K562 (cell line): Measurements from ENCODE around the gene DAW1. TPM values are rescaled to one million over a fixed set of nuclear protein-coding genes. Genes with fewer than 3 reads are reported as not detected.

ENCODE experiments used
- ATAC-seq: fragments of 200-7000 bp; cut with Tn5 transposase; 3 replicates; pipeline ENCODE4 v1.9.1; 2020; ENCODE audit warnings: moderate library complexity
- BruUV-seq: library from RNA; stranded (reverse); fragments of 400-500 nt; replicated peaks from 2 replicates; lab custom pipeline; 2021; lab: Mats Ljungman, UMichigan
- CTCF ChIA-PET: fragments of 300-600 bp; formaldehyde crosslinking; extraction: SDS; loops from one replicate; lab custom pipeline; 2021; ENCODE audit warnings: low intra/inter-chr PET ratio; lab: Yijun Ruan, JAX
- POLR2A ChIA-PET: fragments of 300-600, 350-650 bp; sonication (Branson Sonifier 250); formaldehyde crosslinking; extraction: SDS; loops from one replicate; lab custom pipeline; 2021; ENCODE audit warnings: antibody characterized with exemption, inconsistent platforms; lab: Yijun Ruan, JAX
- DNase-seq, 4 experiments: peaks; one replicate each; pipeline versions ENCODE4 v3.0.0 to v3.0.0-alpha.2; 2011 to 2018; ENCODE audit warnings: low spot score in 3 of 4, mixed read lengths in 3 of 4; ENCODE audit errors: extremely low read depth in 1 of 4
- FAIRE-seq: peaks from 2 replicates; lab custom pipeline; 2011; peaks lifted over from hg19 to GRCh38; lab: Jason Lieb, UNC
- H2AFZ ChIP-seq: 2 replicates; pipeline ENCODE4 v1.6.0; 2011; ENCODE audit warnings: low read depth, low read length, control low read depth, inconsistent platforms
- H3K27ac ChIP-seq: fragments of 200-600 bp; 3 replicates; pipeline ENCODE4 v1.8.0; 2011; ENCODE audit warnings: low read depth, mild to moderate bottlenecking, control low read depth, inconsistent platforms, low read length, moderate library complexity, mixed read lengths; ENCODE audit errors: extremely low read depth
- H3K27me3 ChIP-seq, 2 experiments: fragments of 300-600 bp in 1 of 2; 2 replicates in 1 of 2; 3 replicates in 1 of 2; pipeline versions ENCODE4 v1.6.0 to v1.8.0; 2011; ENCODE audit warnings: inconsistent platforms in 2 of 2, low read length in 2 of 2, mild to moderate bottlenecking in 1 of 2, mixed read lengths in 1 of 2, moderate library complexity in 1 of 2; ENCODE audit not compliant: control insufficient read depth in 2 of 2, insufficient read depth in 2 of 2
- H3K36me3 ChIP-seq: fragments of 300-600 bp; 3 replicates; pipeline ENCODE4 v1.8.0; 2011; ENCODE audit warnings: mild to moderate bottlenecking, low read length, inconsistent platforms; ENCODE audit not compliant: control insufficient read depth, insufficient read depth
- H3K4me1 ChIP-seq, 2 experiments: fragments of 200-600 bp in 1 of 2; replicated peaks in 1 of 2; 2 replicates in 1 of 2; 3 replicates in 1 of 2; pipeline versions ENCODE4 v1.5.1 to v1.8.0; 2011; ENCODE audit warnings: inconsistent platforms in 2 of 2, low read length in 2 of 2, mild to moderate bottlenecking in 1 of 2, mixed read lengths in 1 of 2, moderate library complexity in 1 of 2; ENCODE audit not compliant: control insufficient read depth in 2 of 2, insufficient read depth in 2 of 2
- H3K4me2 ChIP-seq: 2 replicates; pipeline ENCODE4 v1.6.1; 2011; ENCODE audit warnings: low read length, control low read depth, inconsistent platforms, mixed read lengths; ENCODE audit not compliant: insufficient read depth
- H3K4me3 ChIP-seq: fragments of 200-600 bp; sonication (generic), shearing (Covaris generic); 2 replicates; pipeline ENCODE4 v1.5.1; 2016; ENCODE audit warnings: control low read depth, inconsistent platforms
- H3K79me2 ChIP-seq: fragments of 200-600 bp; 3 replicates; pipeline ENCODE4 v1.8.0; 2011; ENCODE audit warnings: low read length, inconsistent platforms; ENCODE audit not compliant: control insufficient read depth, insufficient read depth
- H3K9ac ChIP-seq, 2 experiments: 2 replicates each; pipeline versions ENCODE4 v1.6.0 to v1.6.1; 2011; ENCODE audit warnings: low read depth in 2 of 2, low read length in 2 of 2, control low read depth in 1 of 2, inconsistent platforms in 1 of 2, mild to moderate bottlenecking in 1 of 2, mixed read lengths in 1 of 2; ENCODE audit not compliant: insufficient read depth in 1 of 2
- H3K9me1 ChIP-seq: one replicate; pipeline ENCODE4 v1.6.0; 2011; ENCODE audit warnings: inconsistent platforms, mild to moderate bottlenecking, low read length, moderate library complexity; ENCODE audit not compliant: control insufficient read depth, insufficient read depth
- H3K9me3 ChIP-seq: replicated peaks from 2 replicates; pipeline ENCODE4 v1.5.1; 2011; ENCODE audit warnings: low read depth, low read length, inconsistent platforms; ENCODE audit not compliant: control insufficient read depth, insufficient read depth
- H4K20me1 ChIP-seq: replicated peaks from 2 replicates; pipeline ENCODE4 v1.6.1; 2011; ENCODE audit warnings: low read length, inconsistent platforms, mixed read lengths; ENCODE audit not compliant: control insufficient read depth, insufficient read depth
- BRF1 ChIP-seq: IDR thresholded peaks from 3 replicates; pipeline ENCODE4 v1.6.1; 2011; ENCODE audit warnings: borderline replicate concordance, mild to moderate bottlenecking; ENCODE audit not compliant: insufficient read length; ENCODE audit errors: extremely low read depth
- HSF4 ChIP-seq: fragments of 250-450 bp; sonication (Bioruptor Pico); IDR thresholded peaks from 2 replicates; pipeline ENCODE4 v2.1.2; 2022; ENCODE audit warnings: mild to moderate bottlenecking, moderate library complexity, borderline replicate concordance
- RBM14 ChIP-seq: fragments of 200-400 bp; formaldehyde crosslinking; IDR thresholded peaks from 2 replicates; pipeline ENCODE4 v1.6.1; 2018; ENCODE audit warnings: low read depth, mild to moderate bottlenecking, low read length, moderate library complexity, borderline replicate concordance; ENCODE audit not compliant: insufficient read depth
- ZNF143 ChIP-seq: sonication (generic); formaldehyde crosslinking; IDR thresholded peaks from 2 replicates; pipeline ENCODE4 v1.9.0; 2022; ENCODE audit warnings: mild to moderate bottlenecking, missing genetic modification reagents
- ZNF584 ChIP-seq: fragments of 200-800 bp; sonication (Bioruptor generic); IDR thresholded peaks from 2 replicates; pipeline ENCODE4 v1.6.1; 2016; ENCODE audit warnings: low read depth, mild to moderate bottlenecking, missing genetic modification characterization, missing compliant biosample characterization
- ZNF75A ChIP-seq: fragments of 450-650 bp; formaldehyde crosslinking; IDR thresholded peaks from 2 replicates; pipeline ENCODE4 v1.4.0; 2020; ENCODE audit warnings: mild to moderate bottlenecking
- ZNF764 ChIP-seq: fragments of 250-450 bp; sonication (Bioruptor Pico); IDR thresholded peaks from 2 replicates; pipeline ENCODE4 v1.4.0; 2020; ENCODE audit warnings: low read depth, mild to moderate bottlenecking, moderate library complexity
- WGBS: fragments of 100-300 bp; shearing (Covaris generic); methylation state at CpG from one replicate; pipeline ENCODE4 v1.1.6; 2016; ENCODE audit warnings: low coverage, mixed read lengths; ENCODE audit not compliant: insufficient coverage; ENCODE audit errors: missing lambda C conversion rate; 5-methylcytosine and 5-hydroxymethylcytosine counted together
- in situ Hi-C: fragments of 300-500 bp; cut with MboI; formaldehyde crosslinking; loops from 4 replicates; pipeline ENCODE4 v1.15.0; 2018; ENCODE audit warnings: inconsistent platforms, mixed read lengths
- intact Hi-C: fragments of 100-400 bp; cut with micrococcal nuclease; formaldehyde crosslinking; loops from 2 replicates; pipeline ENCODE4 v1.14.2; 2022
- polyA plus RNA-seq, 8 experiments: library from polyadenylated mRNA; depleted of rRNA in 4 of 8; stranded (reverse) in 5 of 8; unstranded in 3 of 8; fragments of >200 nt; fragmentation: Nextera tagmentation in 2 of 8; fragmentation: Illumina TruSeq in 1 of 8; extraction: Ambion mirVana in 2 of 8; extraction: Trizol in 1 of 8; gene quantifications; 2 replicates each; pipeline versions ENCODE4 v1.2.1 to v1.2.3, GENCODE V29; 2011 to 2014; ENCODE audit warnings: inconsistent platforms in 1 of 8, missing spikeins in 1 of 8
- total RNA-seq, 7 experiments: library from RNA; depleted of rRNA in 6 of 7; stranded (reverse); fragments of >200 nt in 6 of 7; fragmentation: Illumina TruSeq in 2 of 7; extraction: Trizol in 2 of 7; gene quantifications; 2 replicates each; pipeline versions ENCODE4 v1.2.1 to v1.2.3, GENCODE V29; 2011 to 2021; ENCODE audit warnings: low replicate concordance in 1 of 7
- TF ChIP-seq, protein P1 (sequence below): fragments of 450-650 bp; IDR thresholded peaks from 2 replicates; pipeline ENCODE4 v1.6.1; 2016; ENCODE audit warnings: missing biosample characterization, missing genetic modification characterization
- TF ChIP-seq, protein P2 (sequence below): fragments of 250-450 bp; sonication (Bioruptor Pico); IDR thresholded peaks from 2 replicates; pipeline ENCODE4 v1.9.0; 2021; ENCODE audit warnings: mild to moderate bottlenecking, inconsistent platforms

DAW1 gene
- total and polyA plus RNA-seq, 9 of the 15 experiments (the other 6 are each of a cell fraction or from before 2014, with no cell fraction given): not detected

DNA sequence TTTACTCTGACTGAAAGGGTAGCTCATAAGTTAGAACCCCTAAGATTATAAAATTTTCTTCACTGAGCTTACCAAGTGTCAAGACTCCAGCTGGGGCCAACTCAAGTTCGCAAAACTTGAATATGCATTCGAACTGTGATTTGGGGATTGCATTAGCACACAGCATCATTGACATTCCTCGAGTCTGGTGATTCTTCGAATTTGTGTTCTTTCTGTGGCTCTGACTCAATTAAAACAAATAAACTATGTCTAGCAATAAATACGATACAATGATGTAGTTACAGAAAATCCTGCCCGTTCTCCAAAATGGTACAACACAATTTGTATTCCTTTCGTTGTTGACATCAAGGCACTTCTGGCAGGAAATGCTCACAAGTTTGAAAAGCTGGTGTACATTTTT is 46.7 kb upstream of the DAW1 start:
- Histone ChIP-seq H3K9me1 (no peaks in the 10 kb centered on the region), H3K27me3 (no peaks in the 10 kb centered on the region), H3K4me1 (no peaks in the 10 kb centered on the region), H3K4me2 (no peak overlapping the region), H3K9ac (no peak overlapping the region), H3K4me3 (no peak overlapping the region), H3K36me3 (no peaks in the 10 kb centered on the region), H4K20me1 (no peaks in the 10 kb centered on the region), H3K9me3 (no peaks in the 10 kb centered on the region), H2AFZ (no peak overlapping the region), H3K27ac (no peak overlapping the region), H3K79me2 (no peaks in the 10 kb centered on the region)
- intact Hi-C loops (no loop called here), in situ Hi-C loops (no loop called here)
- no peak for ATAC-seq
- no peak for DNase-seq
- FAIRE-seq: no peak
- no TSS peak for BruUV-seq
- WGBS: 0% methylated on average over 6 of the region's 7 CpGs
- TF ChIP-seq HSF4 (CRISPR knock-in tag) (no peak), RBM14 (no peak), ZNF764 (CRISPR knock-in tag) (no peak), ZNF75A (CRISPR knock-in tag) (no peak), BRF1 (no peak), ZNF584 (no peak), ZNF143 (CRISPR knock-in tag) (no peak)
- TF ChIP-seq, protein P1, sequence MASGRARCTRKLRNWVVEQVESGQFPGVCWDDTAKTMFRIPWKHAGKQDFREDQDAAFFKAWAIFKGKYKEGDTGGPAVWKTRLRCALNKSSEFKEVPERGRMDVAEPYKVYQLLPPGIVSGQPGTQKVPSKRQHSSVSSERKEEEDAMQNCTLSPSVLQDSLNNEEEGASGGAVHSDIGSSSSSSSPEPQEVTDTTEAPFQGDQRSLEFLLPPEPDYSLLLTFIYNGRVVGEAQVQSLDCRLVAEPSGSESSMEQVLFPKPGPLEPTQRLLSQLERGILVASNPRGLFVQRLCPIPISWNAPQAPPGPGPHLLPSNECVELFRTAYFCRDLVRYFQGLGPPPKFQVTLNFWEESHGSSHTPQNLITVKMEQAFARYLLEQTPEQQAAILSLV (tag): no peak
- TF ChIP-seq, protein P2, sequence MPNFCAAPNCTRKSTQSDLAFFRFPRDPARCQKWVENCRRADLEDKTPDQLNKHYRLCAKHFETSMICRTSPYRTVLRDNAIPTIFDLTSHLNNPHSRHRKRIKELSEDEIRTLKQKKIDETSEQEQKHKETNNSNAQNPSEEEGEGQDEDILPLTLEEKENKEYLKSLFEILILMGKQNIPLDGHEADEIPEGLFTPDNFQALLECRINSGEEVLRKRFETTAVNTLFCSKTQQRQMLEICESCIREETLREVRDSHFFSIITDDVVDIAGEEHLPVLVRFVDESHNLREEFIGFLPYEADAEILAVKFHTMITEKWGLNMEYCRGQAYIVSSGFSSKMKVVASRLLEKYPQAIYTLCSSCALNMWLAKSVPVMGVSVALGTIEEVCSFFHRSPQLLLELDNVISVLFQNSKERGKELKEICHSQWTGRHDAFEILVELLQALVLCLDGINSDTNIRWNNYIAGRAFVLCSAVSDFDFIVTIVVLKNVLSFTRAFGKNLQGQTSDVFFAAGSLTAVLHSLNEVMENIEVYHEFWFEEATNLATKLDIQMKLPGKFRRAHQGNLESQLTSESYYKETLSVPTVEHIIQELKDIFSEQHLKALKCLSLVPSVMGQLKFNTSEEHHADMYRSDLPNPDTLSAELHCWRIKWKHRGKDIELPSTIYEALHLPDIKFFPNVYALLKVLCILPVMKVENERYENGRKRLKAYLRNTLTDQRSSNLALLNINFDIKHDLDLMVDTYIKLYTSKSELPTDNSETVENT (CRISPR knock-in tag): no peak
- ChIA-PET CTCF (no interaction called here), POLR2A (no interaction called here)
